NCI-H526 (cell line): Measurements from ENCODE around the gene GPR183.
"Not testable (repeated sequence)": the region's sequence is repeated elsewhere in the genome, so short reads cannot be mapped to it uniquely, and the experiment has no call there.

ENCODE experiments used
- DNase-seq, 2 experiments: peaks; one replicate each; lab custom pipeline; 2025; lab: John Stamatoyannopoulos, UW

The GPR183 gene

GRCh38 chr13:99269627-99270241 is 37.5 kb downstream of the GPR183 start:
- peak; percentile 36 to 58 for DNase-seq

GRCh38 chr13:99268822-99269221 is 38.4 kb downstream of the GPR183 start:
- no peak for DNase-seq

GRCh38 chr13:99267927-99268326 is 39.3 kb downstream of the GPR183 start:
- no peak for DNase-seq

GRCh38 chr13:99266827-99267226 is 40.4 kb downstream of the GPR183 start:
- DNase-seq: no peak

- DNase-seq: peak; percentile 40 to 81
Observed at GRCh38 chr13:99265821-99266426, 41.3 kb downstream of the GPR183 start.

- no peak for DNase-seq
Observed at GRCh38 chr13:99265162-99265800, 41.9 kb downstream of the GPR183 start.

- DNase-seq: no peak
Observed at GRCh38 chr13:99264051-99264450, 43.1 kb downstream of the GPR183 start.

- DNase-seq: peak; percentile 26 to 56
Observed at GRCh38 chr13:99263126-99263785, 43.9 kb downstream of the GPR183 start.

- peak in 1 of 2 experiments; percentile 42 for DNase-seq
Observed at GRCh38 chr13:99261059-99261458, 46.1 kb downstream of the GPR183 start.

- DNase-seq: no peak
Observed at GRCh38 chr13:99260216-99260615, 47.0 kb downstream of the GPR183 start.

GRCh38 chr13:99258946-99259345 is 48.3 kb downstream of the GPR183 start:
- no peak for DNase-seq

- peak; percentile 16 to 27 for DNase-seq
Observed at GRCh38 chr13:99258210-99258860, 48.9 kb downstream of the GPR183 start, which contains the start of gene GPR18. GPR18 (minus strand) TSS chr13:99258379; CDS start chr13:99255872, 2,507 bp downstream.

- DNase-seq: no peak
Observed at GRCh38 chr13:99257291-99257690, 49.9 kb downstream of the GPR183 start.

- DNase-seq: no peak
Observed at GRCh38 chr13:99256709-99257108, 50.5 kb downstream of the GPR183 start.

GRCh38 chr13:99256283-99256682 is 50.9 kb downstream of the GPR183 start:
- DNase-seq: no peak

GRCh38 chr13:99255271-99255670 is 51.9 kb downstream of the GPR183 start:
- DNase-seq: no peak

- DNase-seq: no peak
Observed at GRCh38 chr13:99254830-99255229, 52.4 kb downstream of the GPR183 start.

- DNase-seq: no peak
Observed at GRCh38 chr13:99251921-99252320, 55.3 kb downstream of the GPR183 start.

GRCh38 chr13:99250982-99251825 is 56.0 kb downstream of the GPR183 start:
- DNase-seq: no peak

- DNase-seq: not testable (repeated sequence)
Observed at GRCh38 chr13:99249606-99250005, 57.6 kb downstream of the GPR183 start.

GRCh38 chr13:99249178-99249577 is 58.0 kb downstream of the GPR183 start:
- DNase-seq: not testable (repeated sequence)
